Amniotic stem cell (primary cell): ENCODE measurements around the gene GID8.

ENCODE experiments used
- DNase-seq: peaks from one replicate; lab custom pipeline; 2025; lab: John Stamatoyannopoulos, UW

GID8 gene

GRCh38 chr20:62943396-62943795 is 5.4 kb downstream of the GID8 start:
- no peak for DNase-seq

GRCh38 chr20:62944184-62944583 is 6.2 kb downstream of the GID8 start:
- no peak for DNase-seq

GRCh38 chr20:62944746-62945145 is 6.8 kb downstream of the GID8 start:
- no peak for DNase-seq

- no peak for DNase-seq
These were observed 7.9 kb downstream of the GID8 start for GRCh38 chr20:62945771-62946339.

GRCh38 chr20:62946918-62947317 is 9.0 kb downstream of the GID8 start:
- DNase-seq = no peak

- DNase-seq = no peak
These were observed 9.8 kb downstream of the GID8 start for GRCh38 chr20:62947532-62948300.

- DNase-seq = no peak
These were observed 11.3 kb downstream of the GID8 start for GRCh38 chr20:62949153-62949821.

GRCh38 chr20:62949962-62950361 is 12.0 kb downstream of the GID8 start:
- DNase-seq = no peak

- no peak for DNase-seq
These were observed 12.8 kb downstream of the GID8 start for GRCh38 chr20:62950741-62951140.

GRCh38 chr20:62951143-62951895 is 13.4 kb downstream of the GID8 start:
- no peak for DNase-seq

- no peak for DNase-seq
These were observed 14.0 kb downstream of the GID8 start for GRCh38 chr20:62951896-62952372.

- no peak for DNase-seq
These were observed 14.5 kb downstream of the GID8 start, which contains the start of gene SLC17A9 for GRCh38 chr20:62952373-62952967. Gene SLC17A9, plus strand, starts transcription at chr20:62952709. Its CDS starts 122 bp downstream, at chr20:62952831.

GRCh38 chr20:62952968-62953838 is 15.3 kb downstream of the GID8 start:
- no peak for DNase-seq

- DNase-seq = no peak
These were observed 16.1 kb downstream of the GID8 start for GRCh38 chr20:62953839-62954703.

- no peak for DNase-seq
These were observed 17.8 kb downstream of the GID8 start for GRCh38 chr20:62955519-62956386.

GRCh38 chr20:62956387-62957135 is 18.6 kb downstream of the GID8 start:
- no peak for DNase-seq

GRCh38 chr20:62957136-62958117 is 19.5 kb downstream of the GID8 start:
- no peak for DNase-seq
